ENCODE results near the gene RGS13.
A peak's percentile ranks its signal among the peaks of the same experiment; 100 is the strongest.

Gene RGS13

GRCh38 chr1:192654120-192654519 is 18.2 kb downstream of the RGS13 start:
- in situ Hi-C loops (cut with HindIII; ENCODE audit: low pct_ligation_motif_present, low sequenced_read_pairs): no loop called here

GRCh38 chr1:192654591-192655251 is 18.8 kb downstream of the RGS13 start:
- TF ChIP-seq CTCF (IDR thresholded peaks at IDR 0.05; ENCODE audit: low read depth, low read length, missing control alignments): no peak
- DNase-seq: peak; percentile 81
- no peaks in the 10 kb centered on the region for H3K36me3 ChIP-seq (replicated peaks)
- H3K27me3 ChIP-seq (replicated peaks): no peaks in the 10 kb centered on the region
- no peak overlapping the region for H3K27ac ChIP-seq
- in situ Hi-C loops (cut with HindIII; ENCODE audit: low pct_ligation_motif_present, low sequenced_read_pairs): no loop called here
- H3K4me3 ChIP-seq (ENCODE audit: low read depth, low read length): no peak overlapping the region

More at GRCh38 chr1:192654120-192654519, 18.2 kb downstream of the RGS13 start:
- no peak overlapping the region for H3K4me3 ChIP-seq (ENCODE audit: low read depth, low read length)
- no peaks in the 10 kb centered on the region for H3K27me3 ChIP-seq (replicated peaks)
- TF ChIP-seq CTCF (IDR thresholded peaks at IDR 0.05; ENCODE audit: low read depth, low read length, missing control alignments): no peak
- no peak overlapping the region for H3K27ac ChIP-seq
- H3K36me3 ChIP-seq (replicated peaks): no peaks in the 10 kb centered on the region
- no peak for DNase-seq

- no peak for DNase-seq
- in situ Hi-C loops (cut with HindIII; ENCODE audit: low pct_ligation_motif_present, low sequenced_read_pairs): no loop called here
- Histone ChIP-seq H3K27me3 (replicated peaks) (no peaks in the 10 kb centered on the region), H3K36me3 (replicated peaks) (no peaks in the 10 kb centered on the region), H3K27ac (no peak overlapping the region), H3K4me3 (ENCODE audit: low read depth, low read length) (no peak overlapping the region)
- no peak for TF ChIP-seq CTCF (IDR thresholded peaks at IDR 0.05; ENCODE audit: low read depth, low read length, missing control alignments)
Observed at GRCh38 chr1:192657760-192658159, 21.8 kb downstream of the RGS13 start.

GRCh38 chr1:192658255-192658654 is 22.3 kb downstream of the RGS13 start:
- Histone ChIP-seq H3K4me3 (ENCODE audit: low read depth, low read length) (no peak overlapping the region), H3K27me3 (replicated peaks) (no peaks in the 10 kb centered on the region), H3K27ac (no peak overlapping the region), H3K36me3 (replicated peaks) (no peaks in the 10 kb centered on the region)
- in situ Hi-C loops (cut with HindIII; ENCODE audit: low pct_ligation_motif_present, low sequenced_read_pairs): no loop called here
- no peak for TF ChIP-seq CTCF (IDR thresholded peaks at IDR 0.05; ENCODE audit: low read depth, low read length, missing control alignments)
- no peak for DNase-seq

GRCh38 chr1:192660613-192661012 is 24.7 kb downstream of the RGS13 start:
- H3K27me3 ChIP-seq (replicated peaks): no peaks in the 10 kb centered on the region
- no peak for TF ChIP-seq CTCF (IDR thresholded peaks at IDR 0.05; ENCODE audit: low read depth, low read length, missing control alignments)
- no peak overlapping the region for H3K4me3 ChIP-seq (ENCODE audit: low read depth, low read length)
- DNase-seq: no peak
- in situ Hi-C loops (cut with HindIII; ENCODE audit: low pct_ligation_motif_present, low sequenced_read_pairs): no loop called here
- no peaks in the 10 kb centered on the region for H3K36me3 ChIP-seq (replicated peaks)
- H3K27ac ChIP-seq: no peak overlapping the region
